HG03045 (cell line): Measurements from ENCODE around the gene TMPRSS11A.

Experiments
- ATAC-seq: cut with Tn5 transposase; IDR thresholded peaks from one replicate; pipeline ENCODE4 v1.9.1; 2021; ENCODE audit warnings: mild to moderate bottlenecking, moderate library complexity; ENCODE audit not compliant: unreplicated experiment

Gene TMPRSS11A

DNA sequence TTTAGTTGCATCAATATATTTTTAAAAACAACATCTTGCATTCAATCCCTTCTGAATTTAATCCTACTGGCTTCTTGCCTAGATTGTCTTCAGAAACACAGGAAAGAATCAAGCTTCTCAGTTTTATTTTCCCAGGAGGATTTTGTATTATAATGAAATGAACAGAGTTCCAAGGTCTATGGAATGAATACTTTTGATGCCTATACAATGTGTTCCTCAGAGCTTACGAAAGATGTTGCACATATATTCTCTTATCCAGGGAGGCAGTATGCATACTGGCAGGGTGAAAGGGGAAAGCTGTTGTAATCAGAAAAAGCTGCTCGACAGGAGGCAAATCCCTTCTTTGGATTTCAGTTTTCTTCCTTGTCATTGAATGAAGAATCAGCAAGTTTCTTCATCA is 88.3 kb downstream of the TMPRSS11A start:
- ATAC-seq: no peak

- no peak for ATAC-seq
Measured at GRCh38 chr4:67873116-67873515, 90.2 kb downstream of the TMPRSS11A start.

- peak; percentile 69 for ATAC-seq
Measured at GRCh38 chr4:67871867-67872266, 91.4 kb downstream of the TMPRSS11A start.

GRCh38 chr4:67869580-67870190 is 93.6 kb downstream of the TMPRSS11A start:
- no peak for ATAC-seq

DNA sequence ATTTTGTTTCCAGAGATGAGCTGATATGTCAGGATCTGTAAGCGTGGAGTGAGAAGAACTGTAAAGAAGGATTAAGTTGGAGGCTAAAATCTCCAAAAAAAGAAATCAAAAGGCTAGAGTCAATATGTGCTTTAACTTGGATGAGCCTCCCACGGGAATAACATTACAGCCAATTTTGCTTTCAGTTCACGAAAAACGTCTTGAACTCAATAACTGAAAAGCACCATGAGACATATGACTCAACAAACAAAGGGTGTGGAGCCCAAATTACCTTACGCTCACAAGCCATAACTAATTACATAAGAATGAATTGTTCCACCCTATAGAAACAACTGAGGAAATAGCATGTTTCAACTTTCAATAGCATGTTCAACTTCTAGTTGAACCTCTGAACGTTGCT is 101.8 kb downstream of the TMPRSS11A start:
- ATAC-seq: no peak
